Skin epidermis (tissue), 12 donors: ENCODE measurements around the gene TMEM37.

Experiments used
- H3K27ac ChIP-seq, 21 experiments: fragments of 200-600 bp; sonication (generic) in 11 of 21; one replicate each; pipeline ENCODE4 v1.5.0; 2020; ENCODE audit warnings: mild to moderate bottlenecking in 3 of 21, inconsistent platforms in 2 of 21, moderate library complexity in 2 of 21
- H3K4me3 ChIP-seq, 7 experiments: fragments of 200-600 bp; sonication (generic) in 2 of 7; one replicate each; pipeline ENCODE4 v1.5.0; 2020; ENCODE audit warnings: inconsistent platforms in 2 of 7, mild to moderate bottlenecking in 2 of 7, moderate library complexity in 1 of 7

Gene TMEM37

GRCh38 chr2:119486886-119487285 lies 55.2 kb downstream of the TMEM37 start:
- H3K27ac ChIP-seq, result no peak overlapping the region
- no peak overlapping the region for H3K4me3 ChIP-seq

GRCh38 chr2:119487434-119488244 lies 56.0 kb downstream of the TMEM37 start:
- Histone ChIP-seq H3K4me3 (no peak overlapping the region), H3K27ac (no peak overlapping the region)
